ENCODE data around the gene C21orf58.

The C21orf58 gene

DNA sequence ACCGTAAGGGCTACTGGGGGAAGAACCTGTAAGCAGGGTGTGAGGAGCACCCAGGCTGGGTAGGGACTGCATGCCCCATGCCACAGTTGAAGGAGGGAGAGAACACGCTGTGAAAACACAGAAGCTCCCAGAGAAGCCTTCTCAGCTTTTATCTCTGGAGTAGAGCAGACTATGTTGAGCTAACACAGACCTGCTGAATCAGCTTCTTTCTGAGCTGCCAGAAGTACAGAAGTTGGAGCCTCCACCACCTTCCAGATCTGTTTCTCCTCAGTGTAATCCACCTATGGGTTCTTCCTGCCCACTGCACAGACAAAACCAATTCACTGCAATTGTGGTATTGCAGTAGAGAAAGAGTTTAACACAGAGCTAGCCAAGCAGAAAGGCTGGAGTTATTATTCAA lies 32.1 kb downstream of the C21orf58 start:
- no peak for DNase-seq

DNA sequence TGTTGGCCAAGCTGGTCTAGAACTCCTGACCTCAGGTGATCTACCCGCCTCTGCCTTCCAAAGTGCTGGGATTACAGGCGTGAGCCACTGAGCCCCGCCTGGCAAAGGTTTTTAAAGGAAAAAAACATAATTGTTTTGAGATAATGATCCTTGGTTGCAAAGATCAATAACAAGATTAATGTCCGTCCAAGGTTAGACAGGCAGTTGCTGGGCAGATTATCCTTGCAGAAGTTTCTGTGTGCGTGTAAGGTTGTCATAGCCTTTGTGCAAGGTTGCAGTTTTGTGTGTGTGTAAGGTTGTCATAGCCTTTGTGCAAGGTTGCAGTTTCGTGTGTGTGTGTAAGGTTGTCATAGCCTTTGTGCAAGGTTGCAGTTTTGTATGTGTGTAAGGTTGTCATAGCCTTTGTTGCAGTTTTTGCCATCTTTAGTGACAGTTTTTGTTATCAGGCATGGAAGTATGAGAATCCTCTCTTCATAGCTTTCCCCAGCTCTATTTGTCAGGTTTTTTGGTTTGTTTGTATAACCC lies 34.0 kb downstream of the C21orf58 start:
- DNase-seq: no peak

DNA sequence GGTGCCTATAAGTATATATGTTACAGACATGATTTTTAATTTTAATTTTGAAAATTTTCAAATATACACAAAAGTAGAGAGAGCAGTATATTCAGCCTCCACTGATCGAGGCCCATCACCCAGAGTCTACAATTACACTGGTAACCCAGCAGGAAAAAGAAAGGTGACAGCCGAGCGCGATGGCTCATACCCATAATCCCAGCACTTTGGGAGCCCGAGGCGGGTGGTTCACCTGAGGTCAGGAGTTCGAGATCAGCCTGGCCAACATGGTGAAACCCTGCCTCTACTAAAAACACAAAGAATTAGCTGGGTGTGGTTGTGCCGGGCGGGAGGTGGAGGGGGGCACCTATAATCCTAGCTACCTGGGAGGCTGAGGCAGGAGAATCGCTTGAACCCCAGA lies 36.1 kb downstream of the C21orf58 start:
- DNase-seq: no peak

DNA sequence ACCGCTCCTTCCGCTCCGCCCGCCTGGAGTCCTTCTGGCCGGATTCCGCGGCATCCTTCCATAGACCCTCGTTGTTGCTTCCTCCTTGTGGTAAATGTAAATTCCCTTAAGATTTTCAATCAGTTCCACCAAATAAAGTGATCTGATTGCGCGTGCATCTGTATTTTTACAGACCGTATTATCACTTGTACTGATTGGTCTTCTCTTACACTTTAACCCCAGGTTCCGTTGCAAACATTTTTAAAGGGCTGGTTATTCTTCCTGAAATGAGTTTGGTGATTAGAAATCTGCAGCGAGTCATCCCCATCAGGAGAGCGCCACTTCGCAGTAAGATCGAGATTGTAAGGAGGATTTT lies 37.0 kb downstream of the C21orf58 start:
- DNase-seq: no peak

DNA sequence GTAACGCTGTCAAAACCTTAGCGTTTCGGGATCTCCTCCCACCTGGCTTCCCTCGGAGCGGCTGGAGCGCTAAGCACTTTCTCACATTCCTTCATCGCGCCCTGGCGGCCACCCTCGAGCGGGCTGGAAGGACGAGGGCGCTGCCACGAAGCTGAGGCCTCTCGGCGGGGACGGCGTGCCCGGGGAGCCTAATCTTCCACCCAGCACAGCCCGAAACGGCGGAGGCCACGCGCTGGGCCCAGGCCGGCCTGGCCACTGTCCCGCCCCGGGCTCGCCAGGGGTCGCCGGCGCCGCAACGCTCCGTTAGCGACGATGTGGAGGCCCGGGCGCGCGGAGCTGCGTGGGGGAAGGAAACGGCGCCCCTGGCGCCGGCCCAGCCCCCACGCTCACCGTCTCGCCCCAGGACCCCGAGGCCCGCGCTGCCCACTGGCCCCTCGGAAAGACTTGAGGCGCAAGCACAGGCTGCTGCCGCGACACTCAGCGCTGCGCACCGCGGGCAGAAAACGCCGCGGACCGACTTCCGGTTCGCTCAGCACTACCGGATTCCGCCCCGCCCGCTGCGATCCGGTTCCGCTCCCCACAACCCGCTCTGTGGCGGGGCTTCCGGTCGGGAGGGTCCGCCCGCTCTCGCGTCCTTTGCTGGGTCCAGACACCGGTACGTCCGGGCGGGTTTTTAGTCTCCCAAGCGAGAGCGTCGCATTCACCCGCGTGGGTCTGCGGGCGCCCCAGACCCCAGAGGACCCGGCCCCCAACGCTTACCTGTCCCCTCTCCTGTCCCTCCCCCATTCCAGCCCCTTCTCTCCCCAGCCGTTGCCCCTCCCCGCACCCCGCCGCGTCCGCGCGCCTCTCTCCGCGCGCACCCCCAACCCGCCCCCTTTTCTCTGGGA lies 37.7 kb downstream of the C21orf58 start, which contains the start of gene YBEY:
YBEY (plus strand) TSS at position 582 of the 887 bp plus-strand sequence. CDS start 572 bp downstream, outside the sequence.
- DNase-seq: peak; percentile 86

DNA sequence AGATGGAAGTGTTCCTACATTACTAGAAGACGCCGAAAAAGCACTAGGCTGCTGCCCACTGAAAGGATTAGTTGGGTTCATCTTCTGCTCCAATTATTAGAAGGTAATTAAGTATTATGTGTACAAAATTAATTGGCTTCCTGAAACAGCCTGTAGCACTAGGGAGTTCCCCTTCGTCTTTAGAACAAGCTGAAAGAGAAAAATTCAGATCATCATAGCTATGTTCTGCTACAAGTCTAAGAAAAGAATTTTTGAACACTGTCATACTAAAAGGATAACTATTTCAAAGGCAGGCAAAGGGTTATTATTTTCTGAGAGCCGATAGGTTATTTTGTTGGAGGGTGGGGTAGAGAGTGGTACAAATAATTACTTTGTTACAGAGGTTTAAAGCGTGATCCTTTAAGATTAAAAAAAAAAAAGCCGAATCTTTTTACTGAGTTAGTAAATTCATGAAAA lies 38.4 kb downstream of the C21orf58 start, which contains the start of gene MCM3AP:
MCM3AP (minus strand) TSS at position 406 of the 456 bp plus-strand sequence; CDS start at position 81, 325 bp downstream.
- DNase-seq: no peak

DNA sequence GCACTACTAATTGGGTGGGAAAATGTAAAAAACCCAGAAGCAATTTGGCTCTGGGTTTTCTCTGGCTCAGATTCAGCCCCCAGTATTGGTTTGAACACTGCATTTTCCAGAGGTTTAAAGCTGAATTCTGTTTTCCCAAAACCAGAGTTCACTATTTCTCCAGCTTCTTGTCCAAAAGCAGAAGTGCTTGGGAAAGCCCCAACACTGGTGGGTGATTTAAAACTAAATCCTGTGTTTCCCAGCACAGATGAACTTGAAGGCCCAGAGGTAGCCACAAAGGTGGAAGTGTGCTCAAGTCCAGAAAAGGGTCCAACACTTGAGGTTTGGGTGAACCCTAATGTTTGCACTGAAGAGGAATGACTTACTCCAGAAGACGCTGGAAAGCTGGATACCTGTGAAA lies 38.9 kb downstream of the C21orf58 start:
- no peak for DNase-seq

DNA sequence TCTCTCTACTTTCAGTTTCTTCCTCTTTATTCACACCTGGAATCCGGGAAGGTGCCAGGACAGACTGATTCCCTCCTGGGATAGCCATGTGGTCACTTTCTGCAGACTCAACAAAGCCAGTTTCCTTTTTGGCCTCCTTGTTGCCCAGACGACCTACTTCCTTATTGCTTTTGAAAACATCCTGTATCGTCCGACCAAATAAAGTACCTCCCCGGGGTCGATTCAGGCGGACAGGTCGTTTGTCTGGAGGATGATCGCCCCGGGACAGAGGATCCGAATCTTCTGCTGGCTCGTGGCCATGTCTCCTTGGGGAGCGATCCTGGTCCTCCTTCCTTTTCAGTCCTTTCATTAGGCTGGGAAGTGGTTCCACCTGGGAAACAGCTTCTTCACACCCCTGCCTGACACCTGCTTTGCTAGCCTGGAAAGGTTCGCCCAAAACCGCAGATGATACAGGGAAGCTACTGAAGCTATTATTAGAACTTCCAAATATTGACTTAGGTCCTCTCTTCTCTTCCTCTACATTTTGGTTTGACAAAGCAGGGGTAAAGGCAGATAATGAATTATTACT lies 39.5 kb downstream of the C21orf58 start:
- DNase-seq: no peak

DNA sequence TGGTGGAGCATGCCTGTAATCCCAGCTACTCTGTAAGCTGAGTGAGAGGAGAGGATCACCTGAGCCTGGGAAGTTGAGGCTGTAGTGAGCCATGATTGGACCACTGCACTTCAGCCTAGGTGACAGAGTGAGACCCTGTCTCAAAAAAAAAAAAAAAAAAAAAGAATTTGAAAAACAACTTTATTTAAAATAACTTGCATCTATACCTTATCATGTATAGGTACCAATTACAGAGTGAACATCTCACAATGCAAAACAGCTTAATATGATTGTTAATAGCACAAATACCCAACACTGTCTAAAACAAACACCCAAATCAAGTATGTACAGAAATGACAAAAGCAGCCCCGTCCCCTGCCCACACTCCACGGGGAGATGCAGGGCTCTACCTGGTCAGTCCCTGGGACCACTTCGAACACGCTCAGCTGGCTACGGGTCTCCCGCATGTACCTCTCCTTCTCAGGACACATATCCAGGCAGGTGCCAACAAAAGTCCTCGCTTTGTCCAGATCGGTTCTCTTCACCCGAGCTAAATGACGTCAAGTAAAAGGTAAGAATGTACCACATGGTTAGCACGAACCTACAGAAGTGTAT lies 48.8 kb downstream of the C21orf58 start:
- DNase-seq: no peak

DNA sequence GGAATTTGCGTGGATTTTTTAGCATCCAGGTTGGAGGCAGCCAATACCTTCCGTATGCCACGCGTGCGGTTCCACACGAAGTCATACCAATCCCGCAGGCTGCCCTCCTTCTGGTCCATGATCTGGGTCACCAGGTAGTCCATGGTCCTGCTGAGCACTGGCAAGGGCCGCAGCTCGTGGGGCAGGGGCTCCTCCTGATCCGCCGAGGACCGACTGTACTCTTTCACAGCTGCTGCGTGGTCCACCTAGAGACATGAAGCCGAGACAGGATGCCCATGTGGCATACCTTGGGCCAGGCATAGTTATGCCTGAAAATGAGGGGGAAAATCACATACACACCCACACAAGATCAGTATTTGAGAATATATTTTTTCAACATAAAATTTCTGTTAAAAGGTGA lies 50.3 kb downstream of the C21orf58 start:
- DNase-seq: no peak

DNA sequence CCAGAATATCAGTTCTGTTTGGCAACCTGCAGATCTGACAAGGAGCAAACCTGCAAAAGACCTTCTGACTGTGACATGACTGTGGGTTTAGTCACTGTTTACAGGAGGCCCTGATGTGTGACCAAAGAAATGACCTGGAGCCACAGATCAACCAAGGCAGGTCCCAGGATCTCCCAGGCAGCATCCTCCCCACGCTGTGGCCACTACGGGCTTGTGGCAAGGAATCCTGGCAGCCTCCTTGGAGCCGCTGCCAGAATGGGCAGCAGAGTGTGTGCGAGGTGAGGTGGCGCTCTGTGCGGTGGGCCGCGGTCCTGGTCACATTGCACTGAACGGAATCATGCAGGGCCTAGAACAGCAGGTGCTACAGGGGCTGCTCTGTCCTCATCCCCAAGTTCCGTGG lies 54.2 kb downstream of the C21orf58 start:
- DNase-seq: no peak

DNA sequence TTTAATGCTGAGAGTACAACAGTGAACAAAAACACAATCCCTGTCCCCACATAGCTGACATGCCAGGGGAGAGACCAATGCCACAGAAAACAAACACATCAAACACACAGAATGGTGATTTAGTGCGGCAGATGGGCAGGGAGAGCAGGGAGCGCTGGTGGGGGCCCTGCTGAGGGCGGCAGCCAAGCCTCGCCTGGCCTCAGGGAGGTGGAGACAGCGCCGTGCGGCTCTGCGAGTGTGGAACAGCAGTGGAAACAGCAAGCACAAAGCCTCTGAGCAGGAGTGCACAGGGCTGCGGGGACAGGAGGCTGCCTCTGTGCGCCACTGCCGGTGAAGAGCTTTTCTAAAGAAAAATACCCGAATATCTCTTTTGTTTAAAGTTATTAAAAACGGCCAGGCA lies 55.3 kb downstream of the C21orf58 start:
- DNase-seq: no peak

DNA sequence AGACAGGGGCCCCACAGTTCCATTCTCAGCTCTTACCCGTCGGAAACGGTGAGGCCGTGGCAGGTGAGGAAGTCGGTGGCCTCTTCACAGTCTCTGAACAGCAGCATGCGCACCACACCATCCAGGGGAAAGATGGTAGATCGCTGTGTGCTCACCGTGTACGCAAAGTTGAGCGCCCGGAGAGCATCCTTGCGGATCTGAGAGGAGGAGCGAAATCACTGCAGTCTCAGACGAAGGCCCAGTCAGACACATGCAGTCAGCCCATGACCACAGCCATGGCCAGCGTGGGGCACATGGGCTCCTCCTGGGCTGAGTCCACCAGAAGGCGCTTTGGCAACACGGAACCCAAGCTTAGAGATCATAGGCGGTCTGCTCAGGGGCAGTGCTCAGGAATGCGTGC lies 56.7 kb downstream of the C21orf58 start:
- DNase-seq: no peak

DNA sequence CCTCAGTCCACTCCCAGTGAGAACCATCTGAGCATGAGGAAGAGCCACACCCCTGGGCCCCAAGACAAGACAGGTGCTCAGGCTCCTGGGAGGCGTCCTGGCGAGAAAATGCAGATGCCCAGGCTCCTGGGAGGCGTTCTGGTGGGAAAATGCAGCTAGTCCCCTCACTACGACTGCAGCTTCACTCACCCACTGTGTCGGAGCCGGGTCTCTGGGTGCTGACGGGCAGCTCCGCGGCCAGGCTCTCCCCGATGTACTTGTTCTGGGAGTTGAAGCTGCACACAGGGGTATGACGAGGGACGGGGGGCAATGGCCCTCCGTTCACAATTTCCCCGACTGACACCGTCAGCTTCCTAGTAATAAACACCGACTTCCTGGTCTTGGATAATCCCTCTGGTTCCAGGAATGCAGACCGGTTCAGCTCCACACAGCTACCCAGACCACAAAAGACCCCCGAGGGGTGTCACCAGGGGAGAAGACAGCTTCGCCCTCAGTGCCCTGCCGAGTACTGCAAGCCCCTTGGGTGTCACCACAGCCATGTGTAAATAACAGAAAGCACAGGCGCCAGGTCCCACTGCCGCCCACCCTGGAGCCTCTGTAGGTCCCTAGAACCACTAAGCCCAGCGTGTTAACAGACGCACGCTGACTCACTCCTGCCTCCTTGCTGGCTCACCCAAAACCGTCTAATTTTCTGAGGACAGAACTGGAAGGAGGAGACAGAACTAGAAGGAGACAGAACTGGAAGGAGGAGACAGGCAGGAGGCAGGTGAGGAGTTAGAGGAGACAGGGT lies 57.7 kb downstream of the C21orf58 start:
- DNase-seq: no peak

DNA sequence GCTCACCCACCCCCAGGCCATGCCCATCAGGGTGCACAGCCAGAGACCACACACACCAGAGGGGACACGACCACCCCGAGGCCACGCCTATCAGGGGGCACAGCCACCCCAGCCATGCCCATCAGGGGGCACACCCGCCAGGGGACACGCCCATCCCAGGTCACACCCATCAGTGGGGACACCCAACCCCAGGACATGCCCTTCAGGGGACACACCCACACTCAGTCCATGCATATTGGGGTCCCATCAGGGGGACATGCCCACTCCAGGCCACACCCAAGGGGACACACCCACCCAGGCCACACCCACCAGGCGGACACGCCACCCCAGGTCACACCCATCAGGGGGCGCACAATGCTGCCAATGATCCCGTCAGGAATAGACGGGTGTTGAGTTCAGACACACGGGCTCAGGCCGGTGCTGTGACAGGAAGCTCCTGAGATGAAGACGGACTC lies 59.0 kb downstream of the C21orf58 start:
- DNase-seq: no peak

DNA sequence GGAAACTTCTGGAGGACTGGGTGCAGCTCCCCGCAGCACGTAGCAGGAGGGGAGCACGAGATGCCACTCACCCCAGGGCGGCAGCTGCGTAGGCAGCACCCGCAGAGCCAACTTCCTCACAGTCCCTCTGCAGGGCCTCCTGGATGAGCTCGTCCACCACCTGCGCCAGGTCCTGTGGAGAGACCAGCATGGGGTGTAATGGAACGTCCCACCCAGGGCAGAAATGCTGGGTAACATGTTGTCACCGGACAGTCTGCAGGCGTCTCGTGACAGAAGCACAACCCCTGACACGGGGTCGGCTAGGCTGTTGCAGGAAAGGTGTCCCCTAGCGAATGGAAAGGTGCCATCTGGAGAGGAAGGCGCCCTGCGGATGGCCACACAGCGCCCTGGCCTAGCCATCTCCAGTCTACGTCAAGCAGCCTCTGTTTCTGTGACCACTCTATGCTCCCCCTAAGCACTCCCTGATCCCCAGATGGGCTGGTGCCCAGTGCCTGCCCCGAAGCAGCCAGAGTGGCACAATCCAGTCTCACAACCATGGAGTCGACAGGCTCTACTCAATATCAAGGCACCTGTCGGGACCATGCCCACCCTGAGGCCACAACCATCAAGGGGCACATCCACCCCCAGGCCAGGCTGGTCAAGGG lies 59.5 kb downstream of the C21orf58 start:
- no peak for DNase-seq

DNA sequence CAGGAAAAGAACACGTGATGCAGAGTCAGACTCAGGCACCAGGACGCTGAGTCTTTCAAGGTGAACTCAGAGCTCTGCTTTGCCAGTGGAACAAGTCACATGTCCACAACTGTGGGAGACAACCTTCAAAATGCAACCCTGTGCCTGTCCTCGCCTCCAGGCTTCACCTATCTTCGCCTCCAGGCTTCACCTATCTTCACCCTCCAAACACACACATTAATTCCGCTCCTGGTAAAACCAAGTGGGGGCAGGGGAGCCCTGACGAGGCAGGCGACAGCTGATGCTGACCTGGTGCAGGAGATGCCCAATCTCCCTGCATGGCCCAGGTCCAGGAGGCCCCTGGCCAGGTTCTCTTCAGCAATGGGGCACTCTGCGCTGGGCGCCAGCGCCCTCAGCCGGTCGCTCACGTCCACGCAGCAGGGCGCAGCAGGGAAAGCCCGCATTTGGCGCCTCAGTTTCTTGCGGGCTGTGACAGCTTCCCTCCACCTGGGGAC lies 67.1 kb downstream of the C21orf58 start:
- DNase-seq: no peak

DNA sequence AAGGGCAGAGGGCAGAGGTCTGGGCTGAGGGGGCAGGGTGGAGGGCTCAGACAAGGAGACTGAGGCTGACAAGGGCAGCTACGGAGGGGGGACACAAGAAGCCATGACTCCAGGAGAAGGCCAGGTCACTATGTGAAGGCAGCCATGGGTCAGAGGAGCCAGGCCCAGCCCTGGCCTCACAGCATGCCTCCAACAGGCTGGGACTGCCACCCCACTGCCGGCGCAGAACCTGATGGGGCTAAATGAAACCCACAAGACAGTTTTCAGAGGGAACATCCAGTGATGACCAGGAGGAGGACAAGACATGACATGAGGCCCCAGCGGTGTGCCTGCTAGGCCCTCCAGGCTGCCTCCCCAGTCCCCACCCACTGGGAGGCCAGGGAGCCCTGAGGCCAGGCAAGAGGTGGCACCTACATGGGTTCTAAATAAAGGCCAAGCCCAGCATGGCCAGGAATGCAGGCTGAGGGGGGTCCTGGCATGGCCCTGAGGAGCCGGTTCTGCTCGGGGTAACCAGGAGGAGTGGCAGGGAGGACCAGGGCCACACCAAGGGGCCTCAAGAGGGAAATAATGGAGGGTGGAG lies 67.8 kb downstream of the C21orf58 start:
- no peak for DNase-seq

DNA sequence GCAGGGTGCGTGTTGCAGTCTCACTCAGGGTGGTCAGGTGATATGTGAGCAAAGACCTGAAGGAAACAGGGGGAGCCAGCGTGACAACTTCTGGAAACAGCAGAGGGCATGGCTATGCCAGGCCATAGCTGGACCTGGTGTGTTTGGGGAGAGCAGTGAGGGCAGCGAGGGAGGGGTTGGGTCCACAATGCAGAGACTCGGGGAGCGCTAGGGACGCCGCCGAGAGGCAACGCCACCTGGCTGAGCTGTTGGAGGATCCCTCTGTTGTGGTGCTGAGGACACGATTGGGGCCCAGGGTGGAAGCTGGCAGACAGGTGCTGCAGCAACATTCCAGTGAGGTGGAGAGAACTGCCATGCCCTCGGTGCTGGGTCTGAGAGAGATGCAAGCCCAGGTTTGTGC lies 68.5 kb downstream of the C21orf58 start:
- DNase-seq: no peak

DNA sequence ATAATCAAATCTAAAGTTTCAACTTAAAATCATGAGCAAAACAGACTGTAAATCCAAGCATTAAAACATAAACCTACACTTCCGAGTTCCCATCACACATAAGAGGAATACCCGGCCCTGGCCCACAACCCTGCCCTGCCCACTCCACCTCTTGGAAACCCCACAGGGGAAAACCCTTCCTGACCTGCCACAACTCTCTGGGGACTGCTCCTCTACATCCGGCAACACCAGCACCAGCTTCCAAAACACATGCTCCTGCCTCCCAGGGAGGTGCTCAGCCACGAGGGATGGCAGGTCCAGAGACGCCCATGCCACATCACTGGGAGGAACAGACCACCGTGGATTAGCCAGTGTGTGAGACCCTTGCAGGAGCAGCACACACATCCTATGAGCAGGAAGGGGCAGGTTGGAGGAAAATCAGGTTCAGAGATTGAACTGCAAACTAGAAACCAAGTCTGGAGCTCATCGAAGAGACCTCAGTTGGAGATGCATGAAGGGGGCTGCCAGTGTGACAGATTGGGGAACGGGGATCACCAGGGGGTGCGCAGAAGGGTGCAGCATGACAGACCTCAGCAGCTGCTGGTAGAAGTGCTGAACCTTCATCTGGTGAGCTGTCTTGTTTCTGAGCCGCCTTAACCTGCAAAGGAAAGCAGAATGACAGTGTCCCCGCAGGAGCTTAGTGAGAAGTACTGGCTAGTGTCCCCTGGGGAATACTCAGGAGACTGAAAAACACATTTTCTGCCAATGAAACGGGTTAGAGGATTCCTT lies 69.3 kb downstream of the C21orf58 start:
- no peak for DNase-seq

DNA sequence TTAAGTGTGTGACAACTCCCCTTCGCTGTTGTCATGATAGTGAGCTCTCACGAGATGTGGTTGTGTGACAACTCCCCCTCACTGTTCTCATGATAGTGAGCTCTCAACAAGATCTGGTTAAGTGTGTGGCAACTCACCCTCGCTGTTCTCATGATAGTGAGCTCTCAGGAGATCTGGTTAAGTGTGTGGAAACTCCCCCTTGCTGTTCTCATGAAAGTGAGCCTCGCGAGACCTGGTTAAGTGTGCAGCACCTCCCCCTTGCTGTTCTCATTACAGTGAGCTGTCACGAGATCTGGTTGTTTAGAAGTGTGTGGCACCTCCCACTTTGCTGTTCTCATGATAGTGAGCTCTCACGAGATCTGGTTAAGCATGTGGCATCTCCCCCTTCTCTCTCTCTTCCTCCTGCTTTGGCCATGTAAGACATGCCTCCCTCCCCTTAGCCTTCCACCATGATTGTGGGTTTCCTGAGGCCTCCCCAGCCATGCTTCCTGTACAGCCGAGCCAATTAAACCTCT lies 70.0 kb downstream of the C21orf58 start:
- DNase-seq: no peak
